ENCODE results near the gene PFN4.
A peak's percentile ranks its signal among the peaks of the same experiment; 100 is the strongest.
"Not testable (repeated sequence)": the region's sequence is repeated elsewhere in the genome, so short reads cannot be mapped to it uniquely, and the experiment has no call there.

PFN4 gene, protein sequence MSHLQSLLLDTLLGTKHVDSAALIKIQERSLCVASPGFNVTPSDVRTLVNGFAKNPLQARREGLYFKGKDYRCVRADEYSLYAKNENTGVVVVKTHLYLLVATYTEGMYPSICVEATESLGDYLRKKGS

DNA sequence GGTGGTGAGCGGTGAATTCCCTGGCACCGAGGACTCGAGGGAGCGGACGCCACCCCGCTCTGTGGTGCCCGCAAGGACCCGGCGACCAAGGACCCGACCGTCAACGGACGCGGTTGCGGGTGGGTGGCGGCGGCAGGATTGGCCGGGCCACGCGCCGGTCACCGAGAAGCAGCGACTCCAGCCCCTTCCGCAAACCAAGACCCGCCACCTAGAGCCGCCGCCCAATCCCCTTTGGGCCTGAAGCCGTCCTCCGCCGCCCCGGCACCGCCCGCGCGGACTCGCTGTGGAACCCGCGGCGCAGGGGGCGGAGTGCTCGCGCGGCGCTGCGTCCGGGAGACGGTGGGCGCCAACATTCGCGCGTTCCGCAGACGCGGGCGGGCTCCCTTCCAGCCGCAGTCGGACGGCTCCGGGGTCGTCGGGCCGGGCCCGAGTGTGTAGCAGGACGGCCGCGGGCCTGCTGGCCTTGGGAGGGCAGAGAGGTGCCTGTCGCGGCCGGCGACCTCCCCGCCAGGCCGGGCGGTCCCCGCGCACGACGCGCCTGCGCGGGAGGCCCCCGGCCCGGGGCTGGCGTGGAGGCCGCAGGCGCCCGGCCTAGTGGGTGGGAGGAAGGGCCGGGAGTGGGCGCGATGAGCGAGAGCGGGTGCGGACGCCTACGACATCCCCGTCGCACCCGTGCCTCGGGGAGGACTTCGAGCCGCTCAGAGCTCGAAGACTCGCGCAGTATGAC lies at the start of gene PFN4, which contains the start of gene FAM228B:
TSS of gene PFN4 (minus strand) at position 140 of the 727 bp plus-strand sequence. CDS start 799 bp downstream, outside the sequence.
TSS of gene FAM228B (plus strand) at position 275 of the 727 bp plus-strand sequence. CDS start 893 bp downstream, outside the sequence.
- DNase-seq (ENCODE audit: low spot score), result peak; percentile 70

DNA sequence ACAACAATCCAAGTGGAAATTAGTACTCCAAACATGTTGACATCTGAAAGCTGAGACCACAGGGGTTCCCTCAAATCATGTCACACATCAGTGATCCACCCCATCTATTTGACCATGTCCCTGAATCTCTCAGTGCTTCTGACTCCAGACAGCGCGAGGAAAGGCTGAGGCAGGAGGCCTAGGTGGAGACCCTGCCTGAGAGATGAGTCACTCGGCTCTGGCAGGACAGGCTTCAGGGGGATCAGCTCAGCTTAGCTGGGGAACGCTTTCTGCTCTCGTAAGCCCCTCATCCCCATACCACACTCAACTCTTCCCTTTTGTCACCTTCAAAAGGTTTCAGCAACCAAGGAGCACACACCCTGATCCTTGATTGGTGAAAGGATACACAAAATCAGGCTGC lies 45.9 kb upstream of the PFN4 start:
- no peak for DNase-seq (ENCODE audit: low spot score)

DNA sequence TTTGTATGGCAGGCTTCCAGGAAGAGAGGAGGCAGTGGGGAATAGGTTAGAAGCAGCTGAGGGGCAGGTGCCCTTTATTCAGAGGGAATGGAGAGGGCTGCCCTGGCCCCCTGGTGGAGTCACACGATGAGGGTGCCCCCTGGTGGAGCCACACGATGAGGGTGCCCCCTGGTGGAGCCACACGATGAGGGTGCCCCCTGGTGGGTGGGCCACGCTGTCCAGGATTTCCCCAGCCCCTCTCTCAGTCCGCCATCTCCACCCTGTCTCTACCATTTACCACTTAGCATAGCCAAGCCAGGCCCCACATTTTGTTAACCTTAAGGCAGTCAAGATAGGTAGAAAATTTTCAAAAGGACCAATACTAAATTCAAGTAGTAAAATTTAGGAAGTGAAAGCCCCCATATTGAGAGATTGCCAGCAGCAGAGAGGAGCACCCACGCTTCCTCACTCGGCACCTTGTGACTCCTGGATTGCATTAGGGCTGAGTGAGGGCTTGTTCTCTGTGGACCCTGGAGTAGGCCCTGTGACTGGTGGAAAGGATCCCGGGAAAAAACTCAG lies 41.4 kb upstream of the PFN4 start:
- no peak for DNase-seq (ENCODE audit: low spot score)

GRCh38 chr2:24163601-24164000 lies 40.5 kb upstream of the PFN4 start:
- DNase-seq (ENCODE audit: low spot score), result no peak

DNA sequence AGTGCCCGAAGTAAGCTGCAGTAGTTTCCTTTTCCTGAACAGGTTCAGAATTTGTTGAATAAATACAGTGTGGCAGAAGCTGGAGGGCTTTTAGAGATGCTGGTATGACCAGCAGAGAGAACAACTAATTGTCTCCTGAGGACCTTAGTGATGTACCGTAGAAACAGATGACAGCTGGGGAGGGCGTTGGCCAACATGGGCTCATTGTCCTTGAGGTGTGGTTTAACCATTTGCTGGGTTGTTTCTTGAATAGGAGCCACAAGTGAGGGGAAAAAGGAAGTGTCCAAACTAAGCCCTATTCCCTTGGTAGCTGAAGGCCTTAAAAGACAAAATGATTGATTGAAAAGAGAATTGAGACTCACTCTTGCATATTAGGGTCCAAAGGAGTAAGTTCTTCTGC lies 40.1 kb upstream of the PFN4 start:
- no peak for DNase-seq (ENCODE audit: low spot score)

- DNase-seq (ENCODE audit: low spot score), result no peak
These were observed 39.4 kb upstream of the PFN4 start for GRCh38 chr2:24162494-24162893.

DNA sequence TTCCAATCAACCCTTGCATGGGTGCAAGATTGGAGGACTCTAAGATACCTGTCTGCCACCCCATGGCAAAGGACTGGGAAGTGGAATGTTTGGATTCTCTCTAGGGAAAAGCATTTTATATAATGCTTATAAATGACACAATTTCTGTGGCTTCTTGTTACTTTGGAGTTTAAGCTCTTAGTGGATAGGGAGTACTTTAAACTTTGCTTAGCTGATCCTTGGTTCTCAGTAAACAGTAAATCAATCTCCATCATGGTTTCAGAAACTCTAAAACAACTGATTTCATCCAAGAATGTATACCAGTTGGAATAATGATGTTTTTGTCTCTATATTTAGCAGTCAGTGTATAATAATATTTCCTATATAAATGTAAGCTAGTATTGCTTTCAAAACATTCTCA lies 37.6 kb upstream of the PFN4 start:
- no peak for DNase-seq (ENCODE audit: low spot score)

- DNase-seq (ENCODE audit: low spot score), result no peak
These were observed 36.6 kb upstream of the PFN4 start for GRCh38 chr2:24159708-24160107.

- DNase-seq (ENCODE audit: low spot score), result no peak
These were observed 35.0 kb upstream of the PFN4 start for GRCh38 chr2:24158131-24158530.

GRCh38 chr2:24153478-24153877 lies 30.3 kb upstream of the PFN4 start:
- DNase-seq (ENCODE audit: low spot score), result no peak

GRCh38 chr2:24152413-24153197 lies 29.5 kb upstream of the PFN4 start:
- DNase-seq (ENCODE audit: low spot score), result no peak

- DNase-seq (ENCODE audit: low spot score), result no peak
These were observed 24.2 kb upstream of the PFN4 start for GRCh38 chr2:24147364-24147763.

DNA sequence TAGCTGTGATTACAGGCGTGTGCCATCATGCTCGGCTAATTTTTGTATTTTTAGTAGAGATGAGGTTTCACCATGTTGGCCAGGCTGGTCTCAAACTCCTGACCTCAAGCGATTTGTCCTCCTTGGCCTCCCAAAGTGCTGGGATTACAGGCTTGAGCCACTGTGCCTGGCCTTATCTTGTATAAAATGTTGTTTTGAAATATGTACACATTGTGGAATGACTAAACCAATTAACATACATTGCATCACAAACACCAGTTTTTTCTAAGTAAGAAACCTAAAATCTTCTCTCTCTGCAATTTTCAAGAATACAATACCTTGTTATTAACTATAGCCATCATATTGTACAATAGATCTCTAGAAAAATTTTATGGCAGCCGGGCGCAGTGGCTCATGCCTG lies 17.2 kb upstream of the PFN4 start:
- not testable (repeated sequence) for DNase-seq (ENCODE audit: low spot score)

- no peak for DNase-seq (ENCODE audit: low spot score)
These were observed 9.4 kb upstream of the PFN4 start for GRCh38 chr2:24132543-24132942.

DNA sequence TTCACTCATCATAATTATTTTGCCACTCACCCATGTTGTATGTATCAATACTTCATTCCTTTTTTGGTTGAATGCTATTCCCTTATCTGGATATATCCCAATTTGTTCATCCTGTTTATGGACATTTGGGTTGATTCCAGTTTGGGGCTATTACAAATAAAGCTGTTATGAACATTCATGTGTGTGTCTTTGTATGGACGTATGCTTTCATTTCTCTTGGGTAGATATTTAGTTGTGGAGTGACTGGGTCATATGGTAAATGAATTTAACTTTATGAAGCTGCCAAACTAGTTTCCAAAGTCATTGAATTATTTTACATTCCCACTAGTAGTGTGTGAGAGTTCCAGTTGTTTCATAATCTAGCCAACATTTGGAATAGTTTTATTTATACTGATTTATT lies 2.8 kb upstream of the PFN4 start:
- DNase-seq (ENCODE audit: low spot score), result no peak

DNA sequence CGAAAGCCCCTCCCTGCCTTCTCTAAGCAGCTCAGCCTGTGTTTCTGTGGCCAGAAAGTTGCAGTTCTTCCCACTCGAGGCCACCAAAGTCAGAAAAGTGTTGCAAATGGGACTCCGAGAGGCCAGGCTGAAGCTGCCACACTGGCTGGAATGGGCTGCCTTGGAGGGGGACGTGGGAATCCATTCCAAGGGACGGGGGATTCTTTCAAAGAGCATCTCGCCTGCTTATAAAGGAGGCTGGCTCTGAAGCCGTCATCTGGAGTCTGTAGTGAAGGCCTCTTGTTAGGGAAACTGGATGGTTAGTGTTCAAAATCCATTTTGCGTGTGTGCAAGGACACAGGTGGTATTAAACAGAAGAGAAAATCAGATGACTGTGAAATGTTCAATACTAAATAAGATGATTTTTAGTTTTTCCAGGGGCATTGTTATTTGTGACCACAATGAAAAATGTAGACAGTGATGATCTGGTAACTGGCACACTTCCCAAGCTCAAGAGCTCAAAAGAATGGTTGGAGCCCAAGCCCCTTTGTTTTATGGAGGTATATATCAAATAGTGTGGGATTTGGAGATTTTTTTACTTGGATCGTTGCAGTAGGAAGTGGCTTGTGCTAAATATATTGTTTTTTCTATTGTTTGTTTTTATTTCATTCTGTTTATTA lies 917 bp upstream of the PFN4 start:
- DNase-seq (ENCODE audit: low spot score), result peak; percentile 38

DNA sequence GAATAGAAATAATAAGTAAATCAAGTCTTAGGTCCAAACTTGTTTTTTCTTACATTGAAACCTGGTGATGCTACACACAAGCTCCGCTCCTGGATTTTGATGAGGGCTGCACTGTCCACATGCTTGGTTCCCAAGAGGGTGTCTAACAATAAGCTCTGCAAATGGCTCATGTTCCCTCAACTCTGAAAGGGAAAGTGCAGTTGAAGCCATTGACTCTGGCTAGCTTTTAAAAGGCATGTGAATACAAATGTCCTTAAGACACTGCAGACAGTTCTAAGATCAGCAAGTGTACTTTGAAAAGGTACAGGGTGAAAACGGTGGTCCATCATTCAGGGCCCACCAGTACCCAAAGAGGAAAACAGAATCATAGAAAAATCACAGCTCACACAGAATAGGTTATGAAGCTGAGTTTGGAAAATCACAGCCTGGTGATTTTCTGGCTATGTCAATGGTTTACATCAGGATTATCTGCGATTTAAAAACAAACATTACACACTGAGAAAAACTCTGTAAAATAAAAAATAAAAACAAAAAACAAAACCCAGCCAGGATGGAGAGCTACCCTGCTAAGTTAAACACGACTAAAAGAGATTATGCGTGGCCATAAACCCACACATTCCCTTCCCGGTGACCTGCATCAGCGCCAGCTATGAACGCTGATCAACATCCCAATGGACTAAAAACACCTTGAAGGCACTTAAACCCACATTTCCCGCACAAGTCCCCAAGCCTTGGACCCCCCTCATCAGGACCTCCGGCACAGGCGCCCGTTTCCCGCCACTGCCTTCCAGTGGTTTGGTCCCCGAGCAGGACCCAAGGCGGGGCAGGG lies 554 bp downstream of the PFN4 start:
- DNase-seq (ENCODE audit: low spot score), result no peak

- DNase-seq (ENCODE audit: low spot score), result no peak
These were observed 1.7 kb downstream of the PFN4 start for GRCh38 chr2:24121469-24121868.

DNA sequence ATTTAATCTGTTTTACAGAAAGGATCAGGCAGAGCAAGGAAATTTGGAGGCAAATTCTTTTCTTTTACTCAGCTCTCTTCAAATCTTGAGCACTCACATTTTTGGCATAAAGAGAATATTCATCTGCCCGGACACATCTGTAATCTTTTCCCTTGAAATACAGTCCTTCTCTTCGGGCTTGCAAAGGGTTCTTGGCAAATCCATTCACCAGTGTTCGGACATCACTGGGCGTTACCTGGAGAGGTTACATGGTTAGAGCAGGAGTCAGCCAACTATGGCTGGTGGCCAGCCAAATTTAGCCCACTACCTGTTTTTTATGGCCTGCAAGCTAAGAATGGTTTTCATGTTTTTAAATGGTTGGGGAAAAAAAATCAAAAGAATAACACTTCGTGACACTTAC lies 2.1 kb downstream of the PFN4 start:
- no peak for DNase-seq (ENCODE audit: low spot score)

GRCh38 chr2:24117902-24118301 lies 5.2 kb downstream of the PFN4 start:
- DNase-seq (ENCODE audit: low spot score), result no peak

GRCh38 chr2:24115057-24115456 lies 8.1 kb downstream of the PFN4 start:
- DNase-seq (ENCODE audit: low spot score), result no peak

Measured in kidney capillary endothelial cell (primary cell).